OCI-LY1 (cell line): Measurements from ENCODE around the gene IGSF22.

ENCODE experiments used
- H2AFZ ChIP-seq: fragments of 200-600 bp; sonication (generic), shearing (Covaris generic); 2 replicates; pipeline ENCODE4 v1.6.0; 2014; ENCODE audit warnings: antibody characterized with exemption, mild to moderate bottlenecking, low read length
- H3F3A ChIP-seq: fragments of 200-600 bp; sonication (generic), shearing (Covaris generic); 2 replicates; pipeline ENCODE4 v1.6.0; 2014; ENCODE audit warnings: mild to moderate bottlenecking, antibody characterized with exemption, low read length, moderate library complexity; ENCODE audit not compliant: insufficient read depth
- H3K27ac ChIP-seq: fragments of 200-600 bp; sonication (generic); 2 replicates; pipeline ENCODE4 v1.5.1; 2014; ENCODE audit warnings: low read length, mixed run types, mild to moderate bottlenecking, low read depth; ENCODE audit not compliant: poor library complexity, severe bottlenecking
- H3K27me3 ChIP-seq: fragments of 200-600 bp; sonication (generic); 2 replicates; pipeline ENCODE4 v1.6.0; 2014; ENCODE audit warnings: antibody characterized with exemption, mild to moderate bottlenecking, low read length, moderate library complexity; ENCODE audit not compliant: insufficient read depth
- H3K36me3 ChIP-seq: fragments of 200-600 bp; sonication (generic); 2 replicates; pipeline ENCODE4 v1.6.1; 2014; ENCODE audit warnings: mild to moderate bottlenecking, antibody characterized with exemption, low read length, moderate library complexity, mixed read lengths; ENCODE audit not compliant: insufficient read depth
- H3K4me1 ChIP-seq: fragments of 200-600 bp; sonication (generic); 2 replicates; pipeline ENCODE4 v1.5.1; 2014; ENCODE audit warnings: mild to moderate bottlenecking, low read length, moderate library complexity; ENCODE audit not compliant: insufficient read depth, severe bottlenecking
- H3K4me2 ChIP-seq: fragments of 200-600 bp; sonication (generic), shearing (Covaris generic); 2 replicates; pipeline ENCODE4 v1.6.1; 2014; ENCODE audit warnings: low read length
- H3K4me3 ChIP-seq: fragments of 200-600 bp; sonication (generic); 2 replicates; pipeline ENCODE4 v1.5.1; 2014; ENCODE audit warnings: low read length, low read depth, mild to moderate bottlenecking, mixed read lengths; ENCODE audit not compliant: poor library complexity, severe bottlenecking
- H3K79me2 ChIP-seq: fragments of 200-600 bp; shearing (Covaris generic); 2 replicates; pipeline ENCODE4 v1.6.1; 2016; ENCODE audit warnings: mixed run types, low read length, mixed read lengths; ENCODE audit not compliant: insufficient read depth
- H3K9ac ChIP-seq: fragments of 200-600 bp; sonication (generic), shearing (Covaris generic); 2 replicates; pipeline ENCODE4 v1.6.1; 2014; ENCODE audit warnings: mild to moderate bottlenecking, low read length, mixed read lengths
- H3K9me2 ChIP-seq: fragments of 200-600 bp; sonication (generic), shearing (Covaris generic); 2 replicates; pipeline ENCODE4 v1.6.1; 2014; ENCODE audit warnings: low read depth, mild to moderate bottlenecking, low read length, mixed read lengths
- H3K9me3 ChIP-seq: fragments of 200-600 bp; shearing (Covaris generic); 2 replicates; pipeline ENCODE4 v1.6.1; 2014; ENCODE audit warnings: low read length, mixed read lengths
- H4K20me1 ChIP-seq: fragments of 200-600 bp; sonication (generic), shearing (Covaris generic); 2 replicates; pipeline ENCODE4 v1.6.0; 2016; ENCODE audit warnings: mild to moderate bottlenecking, low read length; ENCODE audit not compliant: insufficient read depth
- EZH2 ChIP-seq: fragments of 200-600 bp; sonication (generic), shearing (Covaris generic); IDR thresholded peaks from 2 replicates; pipeline ENCODE4 v1.8.0; 2017; ENCODE audit warnings: borderline replicate concordance, mixed run types, mild to moderate bottlenecking, antibody characterized with exemption, low read length, moderate library complexity, mixed read lengths
- TF ChIP-seq, protein P1 (sequence below): fragments of 200-600 bp; sonication (generic), shearing (Covaris generic); IDR thresholded peaks from 2 replicates; pipeline ENCODE4 v1.5.1; 2017; ENCODE audit warnings: mild to moderate bottlenecking, antibody characterized with exemption, low read length, moderate library complexity, mixed read lengths

The IGSF22 gene

GRCh38 chr11:18773104-18773503 lies 47.1 kb upstream of the IGSF22 start:
- H2AFZ ChIP-seq, result no peak overlapping the region
- TF ChIP-seq EZH2, result no peak
- TF ChIP-seq, protein P1, sequence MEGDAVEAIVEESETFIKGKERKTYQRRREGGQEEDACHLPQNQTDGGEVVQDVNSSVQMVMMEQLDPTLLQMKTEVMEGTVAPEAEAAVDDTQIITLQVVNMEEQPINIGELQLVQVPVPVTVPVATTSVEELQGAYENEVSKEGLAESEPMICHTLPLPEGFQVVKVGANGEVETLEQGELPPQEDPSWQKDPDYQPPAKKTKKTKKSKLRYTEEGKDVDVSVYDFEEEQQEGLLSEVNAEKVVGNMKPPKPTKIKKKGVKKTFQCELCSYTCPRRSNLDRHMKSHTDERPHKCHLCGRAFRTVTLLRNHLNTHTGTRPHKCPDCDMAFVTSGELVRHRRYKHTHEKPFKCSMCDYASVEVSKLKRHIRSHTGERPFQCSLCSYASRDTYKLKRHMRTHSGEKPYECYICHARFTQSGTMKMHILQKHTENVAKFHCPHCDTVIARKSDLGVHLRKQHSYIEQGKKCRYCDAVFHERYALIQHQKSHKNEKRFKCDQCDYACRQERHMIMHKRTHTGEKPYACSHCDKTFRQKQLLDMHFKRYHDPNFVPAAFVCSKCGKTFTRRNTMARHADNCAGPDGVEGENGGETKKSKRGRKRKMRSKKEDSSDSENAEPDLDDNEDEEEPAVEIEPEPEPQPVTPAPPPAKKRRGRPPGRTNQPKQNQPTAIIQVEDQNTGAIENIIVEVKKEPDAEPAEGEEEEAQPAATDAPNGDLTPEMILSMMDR, result no peak
- H4K20me1 ChIP-seq, result no peaks in the 10 kb centered on the region
- no peak overlapping the region for H3K27ac ChIP-seq
- no peak overlapping the region for H3K9ac ChIP-seq
- H3F3A ChIP-seq, result no peaks in the 10 kb centered on the region
- no peaks in the 10 kb centered on the region for H3K36me3 ChIP-seq
- no peak overlapping the region for H3K4me3 ChIP-seq
- H3K4me2 ChIP-seq, result no peak overlapping the region
- no peaks in the 10 kb centered on the region for H3K4me1 ChIP-seq
- no peaks in the 10 kb centered on the region for H3K9me3 ChIP-seq
- H3K9me2 ChIP-seq, result no peaks in the 10 kb centered on the region
- 0 out of 2 replicates have a peak, but pooled peaks cover 5% of the 10 kb centered on the region for H3K27me3 ChIP-seq
- no peaks in the 10 kb centered on the region for H3K79me2 ChIP-seq

DNA sequence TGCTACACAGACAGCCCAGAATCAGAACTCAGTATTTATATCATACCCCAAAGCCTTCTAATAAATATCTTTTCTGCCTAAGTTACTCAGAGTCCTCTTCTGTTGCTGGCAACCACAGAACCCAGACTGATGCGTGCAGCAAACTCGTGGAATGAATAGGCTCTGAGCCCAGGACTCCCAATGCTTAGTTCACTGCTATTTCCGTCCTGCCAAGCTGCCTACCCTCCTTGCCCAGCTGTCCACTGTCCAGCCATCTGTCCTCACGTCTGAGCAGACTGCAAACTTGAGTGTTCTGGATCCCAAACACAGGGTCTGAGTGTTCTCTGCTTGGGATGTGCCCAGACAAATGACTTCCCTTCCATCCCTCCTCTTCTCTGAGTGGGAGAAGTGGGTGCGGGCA lies 46.2 kb upstream of the IGSF22 start:
- no peak for TF ChIP-seq EZH2
- TF ChIP-seq, protein P1, result no peak
- H3K4me1 ChIP-seq, result no peaks in the 10 kb centered on the region
- no peak overlapping the region for H3K9ac ChIP-seq
- no peaks in the 10 kb centered on the region for H4K20me1 ChIP-seq
- H3K27ac ChIP-seq, result no peak overlapping the region
- H3K4me3 ChIP-seq, result no peak overlapping the region
- 0 out of 2 replicates have a peak, but pooled peaks cover 5% of the 10 kb centered on the region for H3K27me3 ChIP-seq
- no peaks in the 10 kb centered on the region for H3K36me3 ChIP-seq
- no peaks in the 10 kb centered on the region for H3K79me2 ChIP-seq
- no peaks in the 10 kb centered on the region for H3K9me3 ChIP-seq
- H2AFZ ChIP-seq, result no peak overlapping the region
- H3K4me2 ChIP-seq, result no peak overlapping the region
- no peaks in the 10 kb centered on the region for H3K9me2 ChIP-seq
- H3F3A ChIP-seq, result no peaks in the 10 kb centered on the region

DNA sequence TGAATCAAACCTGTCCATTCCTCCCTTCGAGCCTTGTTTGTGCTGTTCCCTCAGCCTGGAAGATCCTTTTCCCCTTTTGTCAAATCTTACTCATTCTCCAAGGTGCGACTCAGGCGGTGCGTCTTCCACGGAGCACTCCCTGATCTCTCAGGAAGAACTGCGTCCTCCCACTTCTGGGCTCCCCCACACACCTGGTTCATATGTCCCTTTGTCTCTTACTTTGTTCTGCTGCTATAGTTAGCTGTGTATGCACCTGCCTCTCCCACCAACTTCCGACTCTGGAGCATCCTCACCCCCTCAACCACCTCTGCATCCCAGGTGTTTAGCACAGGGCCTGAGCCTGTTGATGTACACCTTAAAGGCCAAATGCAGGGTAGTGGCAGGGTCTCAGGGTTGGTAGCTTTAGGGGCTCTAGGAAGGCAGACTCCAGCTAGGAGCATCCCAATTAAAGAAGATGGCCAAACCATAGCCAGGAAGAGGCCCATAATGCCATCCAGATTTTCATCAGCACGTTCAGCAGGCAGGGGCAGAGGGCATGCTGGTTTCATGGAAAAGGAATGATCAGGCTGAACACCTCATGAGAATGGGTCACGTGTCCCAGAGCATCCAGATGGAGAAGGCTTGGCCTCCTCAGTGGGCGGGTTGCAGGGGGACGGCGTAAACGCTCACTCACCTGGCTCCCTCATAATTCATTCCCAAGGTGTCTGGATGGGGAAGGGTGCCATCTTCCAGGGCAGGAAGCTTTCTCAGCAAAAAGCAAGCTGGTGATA lies 45.5 kb upstream of the IGSF22 start:
- no peak overlapping the region for H3K27ac ChIP-seq
- no peaks in the 10 kb centered on the region for H4K20me1 ChIP-seq
- H3K27me3 ChIP-seq, result 0 out of 2 replicates have a peak, but pooled peaks cover 5% of the 10 kb centered on the region
- H3K4me3 ChIP-seq, result no peak overlapping the region
- no peak overlapping the region for H3K4me2 ChIP-seq
- H3K9ac ChIP-seq, result no peak overlapping the region
- no peaks in the 10 kb centered on the region for H3K4me1 ChIP-seq
- no peaks in the 10 kb centered on the region for H3K9me2 ChIP-seq
- TF ChIP-seq EZH2, result no peak
- TF ChIP-seq, protein P1, result no peak
- H3K9me3 ChIP-seq, result no peaks in the 10 kb centered on the region
- H2AFZ ChIP-seq, result no peak overlapping the region
- no peaks in the 10 kb centered on the region for H3K36me3 ChIP-seq
- H3K79me2 ChIP-seq, result no peaks in the 10 kb centered on the region
- H3F3A ChIP-seq, result no peaks in the 10 kb centered on the region
